NCI-H146 treated with DMSO at 0.1 percent for 48 hours (cell line): ENCODE data around the gene DCUN1D5.
"Not testable (repeated sequence)": the region's sequence is repeated elsewhere in the genome, so short reads cannot be mapped to it uniquely, and the experiment has no call there.

ENCODE experiments used
- DNase-seq: peaks from one replicate; lab custom pipeline; 2025; ENCODE audit not compliant: unreplicated experiment; lab: John Stamatoyannopoulos, UW

DCUN1D5 gene

DNA sequence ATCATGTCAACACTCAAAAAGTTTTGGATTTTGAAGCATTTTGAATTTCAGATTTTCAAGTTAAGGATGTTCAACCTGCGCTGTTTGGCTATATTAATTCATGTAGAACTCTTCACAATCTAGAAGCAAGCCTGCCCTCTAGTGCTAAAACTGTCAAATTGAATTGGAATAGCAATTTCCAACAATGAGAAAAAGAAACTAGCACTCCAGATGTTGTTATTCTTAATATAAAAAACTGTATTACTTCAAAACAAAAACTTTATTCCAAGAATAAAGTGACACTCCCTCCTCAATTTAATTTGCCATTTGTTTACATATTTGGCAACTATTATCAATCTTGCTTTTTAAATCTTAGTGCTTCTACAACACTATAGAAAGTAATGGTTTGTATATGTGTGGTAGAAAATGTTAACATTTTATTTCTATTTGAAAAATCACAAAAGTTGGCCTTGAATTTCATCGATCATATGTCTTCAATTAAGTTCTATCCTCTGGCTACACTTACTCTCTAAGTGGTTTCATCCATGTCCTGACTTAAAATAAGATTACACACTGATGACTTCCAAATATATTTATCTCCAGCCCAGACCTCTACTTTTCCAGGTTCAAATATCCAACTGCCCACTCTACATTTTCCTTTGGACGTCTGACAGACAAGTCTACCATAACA, 36.6 kb downstream of the DCUN1D5 start:
- no peak for DNase-seq

DNA sequence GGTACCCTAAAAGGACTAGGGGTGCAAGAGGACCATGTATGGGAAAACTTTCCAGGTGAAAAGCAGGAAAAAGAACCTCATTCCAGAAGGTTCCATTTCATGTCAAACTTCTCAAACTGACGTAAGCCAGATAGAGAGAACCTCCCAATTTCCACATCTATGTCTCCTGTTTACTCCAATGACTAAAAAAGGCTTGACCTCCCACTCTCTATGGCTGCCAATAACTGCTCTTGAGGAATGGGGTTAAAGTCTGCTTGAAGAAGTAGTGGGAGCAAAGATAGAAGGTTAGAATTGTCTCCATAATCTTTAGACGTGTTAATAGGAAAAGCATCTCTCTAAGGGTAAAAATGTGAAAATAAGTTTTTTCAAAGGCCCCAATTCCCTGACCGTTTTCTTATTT, 38.0 kb downstream of the DCUN1D5 start:
- DNase-seq: no peak

DNA sequence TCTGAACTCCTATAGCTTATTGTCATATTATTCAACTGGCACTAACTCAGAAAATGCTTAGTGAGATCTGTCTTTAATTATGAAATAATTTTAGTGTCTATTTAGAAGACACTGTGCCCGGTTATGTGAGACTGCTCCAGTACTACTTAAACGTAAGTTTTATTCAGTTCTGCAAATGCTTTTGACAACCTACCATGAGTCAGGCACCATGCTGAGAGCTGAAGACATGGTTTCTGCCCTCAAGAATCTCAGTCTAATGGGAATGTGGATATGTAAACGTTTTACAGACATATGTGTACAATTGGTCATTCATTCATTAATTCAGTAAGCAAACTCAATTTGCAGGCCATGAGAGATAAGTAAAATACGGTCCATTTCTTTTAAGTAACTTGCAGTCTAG, 40.0 kb downstream of the DCUN1D5 start:
- no peak for DNase-seq

DNA sequence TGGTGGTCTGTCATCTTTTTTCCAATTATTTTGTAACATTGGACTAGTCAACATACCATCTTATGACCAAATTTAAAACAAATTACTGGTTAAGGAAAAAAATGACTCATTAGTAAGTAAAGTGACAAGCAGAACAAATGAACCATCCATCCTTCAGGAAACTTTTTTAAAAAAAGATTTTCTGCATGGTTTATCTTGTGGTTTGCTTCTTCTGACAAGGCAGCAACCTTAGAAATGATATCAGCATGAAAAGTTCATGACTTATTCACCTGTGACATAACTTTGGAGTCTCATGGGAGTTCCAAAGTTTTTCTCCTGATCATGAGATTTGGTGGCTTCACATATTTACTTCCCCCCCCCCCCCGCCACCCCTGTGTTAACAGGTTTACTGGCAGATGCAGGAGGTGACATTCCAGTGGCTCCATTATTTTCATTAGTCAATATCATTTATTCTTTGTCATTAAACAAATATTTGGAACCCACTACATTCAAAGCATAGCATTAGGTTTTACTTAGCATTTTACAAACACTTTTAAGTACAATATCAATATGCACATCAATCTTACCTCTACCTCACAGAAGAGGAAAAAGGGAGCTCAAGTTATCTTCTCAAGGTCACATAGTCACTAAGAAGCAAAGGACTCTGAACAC, 40.7 kb downstream of the DCUN1D5 start:
- no peak for DNase-seq

DNA sequence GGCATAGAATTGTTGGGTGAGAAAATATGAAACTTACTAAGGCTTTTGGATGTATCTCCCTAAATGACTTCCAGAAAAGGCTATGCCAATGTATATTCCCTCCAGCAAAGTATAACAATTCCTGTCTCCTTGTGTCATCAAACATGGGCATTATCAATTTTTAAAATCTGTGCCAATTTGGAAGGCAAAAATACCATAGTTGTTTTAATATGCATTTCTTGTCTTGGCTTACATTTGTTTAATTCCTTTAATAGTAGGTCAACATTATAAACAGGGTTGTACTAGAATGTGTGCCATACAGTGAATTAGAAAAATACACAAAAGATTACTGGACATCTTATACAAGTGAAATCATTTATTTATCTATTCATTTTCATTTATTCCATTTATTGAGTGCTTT, 41.6 kb downstream of the DCUN1D5 start:
- no peak for DNase-seq

DNA sequence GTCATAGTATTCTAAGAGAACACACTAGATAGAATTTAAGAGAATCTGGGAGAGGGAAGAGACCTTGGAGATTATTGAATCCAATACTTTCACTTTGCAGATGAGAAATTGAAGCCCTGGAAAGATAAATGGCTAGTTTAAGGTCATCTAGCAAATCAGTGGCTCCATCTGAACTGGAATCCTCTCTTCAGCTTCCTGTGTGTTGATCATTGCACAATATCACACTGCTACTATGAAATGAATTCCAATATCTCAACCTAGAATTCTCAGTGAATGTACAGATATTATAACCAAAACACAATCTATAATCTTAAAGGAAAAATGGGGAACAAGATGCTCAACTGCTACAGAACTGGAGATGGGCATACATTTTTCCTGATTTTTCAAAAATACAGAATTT, 44.1 kb downstream of the DCUN1D5 start:
- DNase-seq: no peak

DNA sequence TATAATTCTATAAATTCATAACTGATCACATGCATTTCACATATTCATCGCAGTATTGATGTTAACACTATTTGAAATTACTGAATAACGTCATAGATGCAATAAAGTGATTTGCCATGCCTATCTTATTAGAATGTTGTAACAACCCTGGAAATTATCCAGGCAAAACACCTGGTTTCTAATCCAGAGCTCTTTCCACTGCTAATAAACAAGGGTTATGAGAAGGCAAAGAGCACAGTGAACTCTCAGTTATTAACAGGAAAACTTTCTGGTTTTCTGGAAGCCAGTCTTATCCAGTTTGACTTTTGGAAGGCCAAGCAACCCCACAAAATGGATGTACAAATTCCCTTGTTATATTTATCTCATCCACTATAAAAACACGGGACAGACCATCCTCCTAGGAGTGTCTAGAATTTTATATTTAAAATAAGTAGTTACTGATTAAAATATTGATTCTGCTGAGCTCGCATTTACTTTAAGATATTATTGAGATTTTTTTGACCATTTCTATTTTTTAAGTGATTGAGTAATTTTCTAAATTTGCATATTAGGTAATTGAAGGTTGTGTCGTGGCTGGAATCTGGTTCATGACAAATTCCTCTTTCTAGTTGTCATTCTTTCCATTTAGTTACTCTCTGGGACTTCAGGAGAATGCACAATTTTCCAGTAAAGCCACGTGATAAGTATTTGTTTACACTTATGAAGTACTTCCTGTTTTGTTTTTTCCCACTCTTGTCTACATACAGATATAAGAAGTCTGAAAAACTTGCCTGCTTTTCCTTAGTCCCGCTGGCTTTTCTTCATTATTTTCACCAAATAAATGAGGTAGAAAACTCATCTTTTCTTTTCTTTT, 47.9 kb downstream of the DCUN1D5 start:
- DNase-seq: no peak

DNA sequence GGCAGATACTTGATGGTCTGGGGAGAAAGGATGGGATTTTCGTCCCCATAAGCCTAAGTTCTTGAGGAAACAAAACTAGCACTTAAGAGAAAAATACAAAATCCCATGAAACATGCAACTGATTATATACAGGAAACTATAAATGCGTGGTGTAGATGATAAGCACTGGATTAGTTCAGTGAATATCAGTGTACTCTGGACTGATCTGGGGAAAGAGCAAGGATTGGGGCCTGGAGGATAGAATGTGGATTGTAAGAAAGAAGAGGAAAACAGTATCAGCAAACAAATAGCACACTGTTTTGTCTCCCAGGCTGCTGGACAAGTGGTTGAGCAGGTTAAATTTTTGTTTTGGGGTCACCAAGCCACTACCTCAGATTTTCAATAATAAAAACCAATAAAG, 49.8 kb downstream of the DCUN1D5 start:
- DNase-seq: no peak

DNA sequence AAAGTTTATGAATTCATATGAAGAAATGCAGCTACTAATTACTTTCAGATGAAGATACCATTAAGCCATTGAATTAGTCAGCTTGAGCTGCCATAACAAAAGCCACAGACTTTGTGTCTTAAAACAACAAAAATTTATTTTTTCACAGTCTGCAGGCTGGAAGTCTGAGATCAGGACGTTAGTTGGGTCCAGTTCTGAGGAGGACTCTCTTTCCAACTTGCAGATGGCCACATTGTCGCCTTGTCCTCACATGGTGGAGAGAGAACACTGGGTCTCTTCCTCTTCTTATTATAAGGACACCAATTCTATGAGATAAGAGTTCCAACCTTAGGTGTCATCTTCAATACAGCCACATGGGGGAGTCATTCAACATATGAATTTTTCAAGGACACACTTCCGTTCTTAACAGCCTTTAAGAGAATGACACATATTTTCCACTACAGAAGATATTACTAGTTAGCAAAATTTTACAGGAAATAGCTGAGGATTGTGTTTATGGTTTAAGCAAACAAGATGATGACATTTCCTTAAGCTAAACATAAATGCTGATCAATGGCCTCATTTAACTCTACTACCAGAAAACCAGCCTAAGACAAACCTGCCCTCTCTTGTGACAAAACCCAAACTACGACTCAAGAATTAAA, 56.0 kb downstream of the DCUN1D5 start:
- peak; percentile 41 for DNase-seq

DNA sequence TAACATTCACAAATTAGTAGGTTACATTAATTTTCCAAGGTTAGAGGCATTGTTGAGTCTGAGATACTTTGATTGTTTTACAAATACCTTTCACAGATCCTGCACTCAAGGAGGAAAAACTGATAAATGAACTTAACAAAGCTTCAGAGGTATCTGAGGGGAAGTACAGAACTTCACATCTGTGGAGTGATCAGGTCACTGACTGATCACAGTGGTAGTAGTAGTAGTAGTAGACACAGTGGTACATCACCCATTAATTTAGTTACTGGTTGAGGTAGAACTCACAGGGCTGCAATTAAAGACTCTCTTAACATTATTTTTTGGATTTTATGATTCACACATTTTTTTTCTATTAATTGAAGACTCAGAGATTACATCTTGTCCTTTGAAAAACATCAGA, 56.7 kb downstream of the DCUN1D5 start:
- DNase-seq: no peak

DNA sequence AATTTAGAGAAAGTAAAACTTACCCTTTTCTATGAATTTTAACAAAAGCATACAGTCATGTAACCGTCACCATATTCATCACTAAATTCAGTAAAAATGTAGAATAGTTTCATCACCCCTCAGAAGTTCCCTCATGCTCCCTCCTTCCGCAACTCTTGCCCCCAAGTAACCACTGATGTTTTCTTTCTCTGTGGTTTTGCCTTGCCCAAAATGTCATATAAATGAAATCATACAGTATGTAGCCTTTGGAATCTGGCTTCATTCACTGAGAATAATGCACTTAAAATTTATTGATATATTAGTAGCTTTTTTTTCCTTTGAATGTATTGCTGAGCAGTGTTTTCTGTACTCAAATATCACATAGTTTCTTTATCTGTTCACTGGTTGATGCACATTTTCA, 60.1 kb downstream of the DCUN1D5 start:
- no peak for DNase-seq

DNA sequence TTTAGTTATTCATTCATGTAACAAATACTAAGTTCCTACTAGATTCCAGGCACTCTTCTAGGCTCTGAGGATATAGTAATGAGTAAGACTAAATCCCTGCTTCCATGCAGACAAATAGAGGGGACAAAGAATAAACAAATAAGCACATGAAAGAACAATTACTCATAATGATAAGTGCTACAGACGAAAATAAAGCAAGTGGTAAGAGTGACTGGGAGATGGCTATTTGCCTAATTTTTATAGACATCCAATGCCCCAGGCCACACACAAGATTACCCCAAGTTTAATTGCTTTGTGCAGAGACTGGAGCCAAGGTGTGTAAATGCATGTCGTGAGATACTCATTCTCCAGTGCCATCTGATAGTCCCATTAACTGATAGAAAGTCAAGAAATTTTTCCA, 62.6 kb downstream of the DCUN1D5 start:
- no peak for DNase-seq

DNA sequence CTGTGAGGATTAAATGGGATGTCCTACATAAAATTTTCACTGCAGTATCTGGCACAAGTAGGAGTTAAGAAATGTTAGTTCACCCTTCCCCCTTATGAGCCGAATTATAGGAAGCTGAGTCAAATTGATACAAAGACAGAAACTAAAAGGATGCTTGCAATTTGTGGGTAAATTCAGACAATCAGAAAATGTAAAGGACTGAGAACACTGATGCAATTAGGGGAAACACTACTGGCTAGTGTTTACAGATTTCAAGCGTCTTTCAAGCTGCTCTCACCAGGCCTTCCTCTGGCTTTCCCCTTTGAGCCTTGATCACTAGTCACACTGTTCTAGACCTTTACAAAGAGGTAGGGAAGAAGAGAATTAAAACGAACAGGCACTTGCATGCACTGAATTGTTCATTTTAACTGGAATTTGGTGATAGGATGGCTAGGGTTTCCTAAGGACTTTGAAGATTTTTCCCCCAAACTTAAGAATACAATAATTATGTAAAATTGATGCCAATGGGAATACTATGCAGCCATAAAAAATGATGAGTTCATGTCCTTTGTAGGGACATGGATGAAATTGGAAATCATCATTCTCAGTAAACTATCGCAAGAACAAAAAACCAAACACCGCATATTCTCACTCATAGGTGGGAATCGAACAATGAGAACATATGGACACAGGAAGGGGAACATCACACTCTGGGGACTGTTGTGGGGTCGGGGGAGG, 63.5 kb downstream of the DCUN1D5 start:
- not testable (repeated sequence) for DNase-seq

DNA sequence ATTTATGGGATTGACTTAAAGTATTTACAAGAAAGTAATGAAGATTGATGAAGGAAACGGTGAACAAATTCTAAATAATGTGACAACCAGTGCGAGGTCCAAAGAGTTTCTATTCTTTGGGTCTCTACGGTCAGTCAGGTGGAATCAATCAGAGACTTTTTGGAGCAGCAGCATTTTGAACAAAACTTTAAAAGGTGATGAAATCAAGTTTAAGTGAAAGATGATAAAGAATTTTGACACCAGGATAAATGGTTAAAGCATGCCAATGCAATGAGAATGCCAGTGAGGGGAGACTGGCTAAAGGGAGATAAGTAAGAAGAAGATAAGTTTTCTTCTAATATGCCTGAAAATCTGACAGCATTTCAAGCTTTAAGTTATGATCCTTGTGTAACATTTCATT, 67.9 kb downstream of the DCUN1D5 start:
- DNase-seq: no peak

DNA sequence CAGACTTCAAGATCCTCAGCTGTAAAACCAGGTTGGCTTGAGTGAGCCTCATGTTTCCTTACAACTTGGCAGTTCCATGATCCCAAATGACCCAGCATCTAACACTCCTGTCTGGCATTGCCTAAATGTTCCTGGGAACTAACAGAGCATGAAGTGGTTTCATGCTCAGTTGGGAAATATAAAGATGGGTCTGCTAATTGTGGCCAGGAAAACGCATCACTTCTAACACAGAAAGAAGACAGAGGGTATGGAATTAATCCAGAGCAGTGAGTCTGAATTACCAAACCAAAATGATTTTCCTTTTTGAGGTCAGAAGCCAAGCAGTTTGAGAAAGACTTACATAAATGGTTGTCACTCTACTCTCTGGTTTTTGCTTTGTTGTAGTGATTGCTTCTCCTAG, 75.9 kb downstream of the DCUN1D5 start:
- no peak for DNase-seq

DNA sequence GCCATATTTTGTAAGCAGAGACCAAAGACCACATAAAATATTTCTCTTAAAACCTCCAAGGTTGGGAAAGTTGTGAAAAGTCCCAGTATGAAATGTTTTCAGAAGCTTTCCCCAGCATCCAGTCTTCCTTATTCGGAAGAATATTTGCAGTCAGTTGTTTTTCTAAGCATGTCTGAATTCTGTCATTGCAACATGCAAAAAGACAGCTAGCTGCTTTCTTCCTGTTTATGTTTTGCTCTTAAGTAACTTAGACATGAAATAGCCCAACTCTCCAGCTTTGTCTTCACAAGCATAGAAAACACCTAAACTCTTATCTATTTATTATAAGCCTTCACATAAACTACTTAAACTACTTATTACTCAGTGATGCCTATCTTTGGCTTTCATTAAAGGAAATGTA, 78.5 kb downstream of the DCUN1D5 start:
- DNase-seq: no peak
